ENCODE data around the gene GAMT.

GRCh38 chr19:1386945-1387683, 14.2 kb downstream of the GAMT start:
- TF ChIP-seq GATA2 (IDR thresholded peaks at IDR 0.05; ENCODE audit: low read depth, low read length) (no peak), GATA3 (IDR thresholded peaks at IDR 0.05; ENCODE audit: low read depth, low read length) (no peak)
